ENCODE results near the gene ZNF561.

- TF ChIP-seq HMGN3 (IDR thresholded peaks at IDR 0.05; ENCODE audit: borderline replicate concordance, extremely low read depth, insufficient read length, low read depth, low read length) (no peak), ZBTB34 (CRISPR knock-in tag; IDR thresholded peaks at IDR 0.05) (no peak)
These were observed 24.0 kb downstream of the ZNF561 start for GRCh38 chr19:9597027-9597426.

All from K562 (cell line).